A549 (cell line): ENCODE results near the gene IRS2. TPM values are rescaled to one million over a fixed set of nuclear protein-coding genes. Genes with fewer than 3 reads are reported as not detected.

Experiments used
- ATAC-seq, 2 experiments: fragments of 200-7000 bp in 1 of 2; fragments of >200 bp in 1 of 2; cut with Nextera tagmentation in 1 of 2; cut with Tn5 transposase in 1 of 2; 3 replicates each; pipeline versions ENCODE4 v1.8.0 to v1.9.1; 2018 to 2020; ENCODE audit warnings: mild to moderate bottlenecking in 1 of 2, moderate library complexity in 1 of 2
- CTCF ChIA-PET: fragments of 300-600 bp; sonication (Branson Sonifier 250); formaldehyde crosslinking; extraction: SDS; loops from one replicate; lab custom pipeline; 2021; ENCODE audit warnings: antibody characterized with exemption, inconsistent platforms; lab: Yijun Ruan, JAX
- POLR2A ChIA-PET: fragments of 350-600 bp; formaldehyde crosslinking; extraction: SDS; loops from one replicate; lab custom pipeline; 2021; ENCODE audit warnings: antibody characterized with exemption, inconsistent platforms; lab: Yijun Ruan, JAX
- DNase-seq, 2 experiments: peaks; one replicate each; pipeline versions ENCODE4 v3.0.0 to v3.0.0-alpha.2; 2011 to 2016; ENCODE audit warnings: low read depth in 1 of 2, low spot score in 1 of 2
- FAIRE-seq: peaks from 2 replicates; lab custom pipeline; 2011; peaks lifted over from hg19 to GRCh38; lab: Jason Lieb, UNC
- H3K27ac ChIP-seq, 2 experiments: fragments of >200 bp; sonication (Bioruptor Twin); formaldehyde crosslinking; 3 replicates each; pipeline ENCODE4 v1.5.1; 2016 to 2017
- H3K4me1 ChIP-seq: fragments of >200 bp; sonication (Bioruptor Twin); formaldehyde crosslinking; 3 replicates; pipeline ENCODE4 v1.6.1; 2016
- H3K4me2 ChIP-seq: fragments of >200 bp; sonication (Bioruptor Twin); formaldehyde crosslinking; 3 replicates; pipeline ENCODE4 v1.6.1; 2016
- H3K4me3 ChIP-seq: fragments of >200 bp; sonication (Bioruptor Twin); formaldehyde crosslinking; 3 replicates; pipeline ENCODE4 v1.5.1; 2016
- H3K9me3 ChIP-seq: fragments of >200 bp; sonication (Bioruptor Twin); formaldehyde crosslinking; 3 replicates; pipeline ENCODE4 v1.6.1; 2016
- ATOH8 ChIP-seq: fragments of 250-450 bp; sonication (Bioruptor Pico); IDR thresholded peaks from 2 replicates; pipeline ENCODE4 v1.5.0; 2020; ENCODE audit warnings: low read depth, mild to moderate bottlenecking, moderate library complexity
- CBX2 ChIP-seq: fragments of 200-600 bp; sonication (generic); IDR thresholded peaks from 2 replicates; pipeline ENCODE4 v1.6.1; 2016; ENCODE audit warnings: low read depth, mild to moderate bottlenecking, borderline replicate concordance
- E2F6 ChIP-seq: IDR thresholded peaks from 2 replicates; pipeline ENCODE4 v1.6.1; 2012; ENCODE audit warnings: low read depth, borderline replicate concordance
- FOSB ChIP-seq: fragments of 250-450 bp; sonication (Bioruptor Pico); IDR thresholded peaks from 2 replicates; pipeline ENCODE4 v1.5.0; 2020; ENCODE audit warnings: mild to moderate bottlenecking, moderate library complexity
- GATA3 ChIP-seq: IDR thresholded peaks from 2 replicates; pipeline ENCODE4 v1.6.1; 2012; ENCODE audit warnings: borderline replicate concordance
- HMGXB4 ChIP-seq: fragments of 250-450 bp; sonication (Bioruptor Pico); IDR thresholded peaks from 2 replicates; pipeline ENCODE4 v1.5.0; 2021; ENCODE audit warnings: mild to moderate bottlenecking, moderate library complexity, borderline replicate concordance
- HOXA7 ChIP-seq: fragments of 250-450 bp; sonication (Bioruptor Pico); IDR thresholded peaks from 2 replicates; pipeline ENCODE4 v1.5.0; 2020; ENCODE audit warnings: mild to moderate bottlenecking, moderate library complexity
- HOXB13 ChIP-seq: fragments of 250-450 bp; sonication (Bioruptor Pico); IDR thresholded peaks from 2 replicates; pipeline ENCODE4 v1.5.0; 2020; ENCODE audit warnings: low read depth, mild to moderate bottlenecking, moderate library complexity
- JUN ChIP-seq, 2 experiments: fragments of >200 bp; sonication (Bioruptor Twin); formaldehyde crosslinking; IDR thresholded peaks; 2 replicates in 1 of 2; 3 replicates in 1 of 2; pipeline ENCODE4 v1.6.1; 2016 to 2017
- JUNB ChIP-seq: fragments of >200 bp; sonication (Bioruptor Twin); formaldehyde crosslinking; IDR thresholded peaks from 2 replicates; pipeline ENCODE4 v1.6.1; 2016
- KDM1A ChIP-seq: fragments of 200-600 bp; sonication (generic); IDR thresholded peaks from 2 replicates; pipeline ENCODE4 v1.6.1; 2016; ENCODE audit warnings: low read depth, mild to moderate bottlenecking
- KDM5A ChIP-seq: fragments of 200-600 bp; sonication (generic); IDR thresholded peaks from 2 replicates; pipeline ENCODE4 v1.6.1; 2016; ENCODE audit warnings: antibody characterized with exemption, mild to moderate bottlenecking
- MAFK ChIP-seq: fragments of 450-650 bp; IDR thresholded peaks from 2 replicates; pipeline ENCODE4 v1.6.1; 2014; ENCODE audit not compliant: partially characterized antibody
- MYC ChIP-seq: IDR thresholded peaks from 2 replicates; pipeline ENCODE4 v1.6.1; 2012; ENCODE audit warnings: mild to moderate bottlenecking, inconsistent platforms, low read length, improper control_type of control experiment, borderline replicate concordance
- RCOR1 ChIP-seq: fragments of 150-350 bp; IDR thresholded peaks from 2 replicates; pipeline ENCODE4 v1.6.1; 2014; ENCODE audit warnings: antibody characterized with exemption, low read length, low read depth
- RNF2 ChIP-seq: fragments of 200-600 bp; sonication (generic); IDR thresholded peaks from 2 replicates; pipeline ENCODE4 v1.6.1; 2016; ENCODE audit warnings: low read depth, mild to moderate bottlenecking, antibody characterized with exemption, moderate library complexity, borderline replicate concordance
- SMC3 ChIP-seq: fragments of >200 bp; sonication (Bioruptor Twin); formaldehyde crosslinking; IDR thresholded peaks from 3 replicates; pipeline ENCODE4 v1.6.1; 2018; ENCODE audit warnings: inconsistent platforms
- SREBF2 ChIP-seq: fragments of 450-650 bp; IDR thresholded peaks from 2 replicates; pipeline ENCODE4 v1.6.1; 2014; ENCODE audit warnings: mild to moderate bottlenecking, moderate library complexity
- TFCP2L1 ChIP-seq: fragments of 250-450 bp; sonication (Bioruptor Pico); IDR thresholded peaks from 2 replicates; pipeline ENCODE4 v1.5.0; 2021; ENCODE audit warnings: mild to moderate bottlenecking
- TP53 ChIP-seq: fragments of 250-450 bp; sonication (Bioruptor Pico); IDR thresholded peaks from 2 replicates; pipeline ENCODE4 v1.5.0; 2021; ENCODE audit warnings: mild to moderate bottlenecking, moderate library complexity
- ZC3H11A ChIP-seq: fragments of 450-650 bp; IDR thresholded peaks from 2 replicates; pipeline ENCODE4 v1.6.1; 2014; ENCODE audit warnings: antibody characterized with exemption, mild to moderate bottlenecking
- ZNF302 ChIP-seq: fragments of 250-450 bp; sonication (Bioruptor Pico); IDR thresholded peaks from 2 replicates; pipeline ENCODE4 v1.9.0; 2021; ENCODE audit warnings: inconsistent platforms, mild to moderate bottlenecking, moderate library complexity
- ZSCAN20 ChIP-seq: fragments of 250-450 bp; sonication (Bioruptor Pico); IDR thresholded peaks from 2 replicates; pipeline ENCODE4 v1.8.0; 2022; ENCODE audit warnings: mild to moderate bottlenecking, moderate library complexity
- WGBS: methylation state at CpG from one replicate; pipeline ENCODE4 v1.1.6; 2017; ENCODE audit errors: missing lambda C conversion rate; 5-methylcytosine and 5-hydroxymethylcytosine counted together
- polyA plus RNA-seq, 4 experiments: library from polyadenylated mRNA; depleted of rRNA in 3 of 4; stranded (reverse); fragments of >200 nt; fragmentation: RNase III in 1 of 4; extraction: RNeasy Plus Mini Kit Qiagen cat#74134 plus additional on column Dnase treatment in 1 of 4; gene quantifications; 2 replicates in 3 of 4; 3 replicates in 1 of 4; pipeline ENCODE4 v1.2.3, GENCODE V29; 2011 to 2017
- TF ChIP-seq, protein P1 (sequence below): fragments of >200 bp; sonication (Bioruptor Twin); formaldehyde crosslinking; IDR thresholded peaks from 3 replicates; pipeline ENCODE4 v1.5.1; 2016

The IRS2 gene
- polyA plus RNA-seq, 2 of the 4 experiments (the other 2 are of a cell fraction): 4.8 to 12.3 TPM

GRCh38 chr13:109715902-109716301 is 70.5 kb downstream of the IRS2 start (continued):
- TF ChIP-seq HOXB13 (CRISPR knock-in tag) (no peak), MAFK (no peak), ZNF302 (CRISPR knock-in tag) (no peak), KDM1A (no peak), FOSB (CRISPR knock-in tag) (no peak), TP53 (CRISPR knock-in tag) (no peak)

DNA sequence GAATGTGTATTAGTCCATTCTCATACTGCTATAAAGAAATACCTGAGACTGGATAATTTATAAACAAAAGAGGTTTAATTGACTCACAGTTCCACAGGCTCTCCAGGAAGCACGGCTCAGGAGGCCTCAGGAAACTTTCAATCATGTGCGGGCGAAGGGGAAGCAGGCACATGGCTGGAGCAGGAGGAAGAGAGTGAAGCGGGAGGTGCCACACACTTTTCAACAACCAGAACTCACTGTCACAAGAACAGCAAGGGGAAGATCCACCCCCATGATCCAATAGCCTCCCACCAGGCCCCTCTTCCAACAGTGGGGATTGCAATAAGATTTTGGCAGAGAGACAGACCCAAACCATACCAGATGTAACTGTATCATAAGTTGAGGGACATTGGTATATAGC is 72.7 kb downstream of the IRS2 start:
- ATAC-seq: no peak
- peaks cover 9% of the 10 kb centered on the region; the same call in 2 of the 3 replicates for H3K4me1 ChIP-seq
- H3K4me3 ChIP-seq: no peak overlapping the region
- DNase-seq: no peak
- POLR2A ChIA-PET: no interaction called here
- no peak overlapping the region for H3K4me2 ChIP-seq
- FAIRE-seq: no peak
- no peaks in the 10 kb centered on the region for H3K9me3 ChIP-seq
- WGBS: 97% methylated on average over 4 of the region's 4 CpGs
- TF ChIP-seq E2F6 (no peak), SMC3 (no peak), ZC3H11A (no peak), HMGXB4 (no peak), CBX2 (no peak), ZSCAN20 (CRISPR knock-in tag) (no peak), RNF2 (no peak), RCOR1 (no peak), SREBF2 (no peak), KDM5A (no peak), MYC (no peak), ATOH8 (CRISPR knock-in tag) (no peak), JUN (IDR thresholded peaks at IDR 0.05) (no peak), TFCP2L1 (CRISPR knock-in tag) (no peak), GATA3 (no peak), JUNB (no peak), ZNF302 (CRISPR knock-in tag) (no peak), HOXA7 (no peak)
- TF ChIP-seq, protein P1, sequence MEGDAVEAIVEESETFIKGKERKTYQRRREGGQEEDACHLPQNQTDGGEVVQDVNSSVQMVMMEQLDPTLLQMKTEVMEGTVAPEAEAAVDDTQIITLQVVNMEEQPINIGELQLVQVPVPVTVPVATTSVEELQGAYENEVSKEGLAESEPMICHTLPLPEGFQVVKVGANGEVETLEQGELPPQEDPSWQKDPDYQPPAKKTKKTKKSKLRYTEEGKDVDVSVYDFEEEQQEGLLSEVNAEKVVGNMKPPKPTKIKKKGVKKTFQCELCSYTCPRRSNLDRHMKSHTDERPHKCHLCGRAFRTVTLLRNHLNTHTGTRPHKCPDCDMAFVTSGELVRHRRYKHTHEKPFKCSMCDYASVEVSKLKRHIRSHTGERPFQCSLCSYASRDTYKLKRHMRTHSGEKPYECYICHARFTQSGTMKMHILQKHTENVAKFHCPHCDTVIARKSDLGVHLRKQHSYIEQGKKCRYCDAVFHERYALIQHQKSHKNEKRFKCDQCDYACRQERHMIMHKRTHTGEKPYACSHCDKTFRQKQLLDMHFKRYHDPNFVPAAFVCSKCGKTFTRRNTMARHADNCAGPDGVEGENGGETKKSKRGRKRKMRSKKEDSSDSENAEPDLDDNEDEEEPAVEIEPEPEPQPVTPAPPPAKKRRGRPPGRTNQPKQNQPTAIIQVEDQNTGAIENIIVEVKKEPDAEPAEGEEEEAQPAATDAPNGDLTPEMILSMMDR: no peak
- CTCF ChIA-PET: interaction anchor here (0.8 kb wide), 1 partner anchor 27 kb away, joined by 3 read pairs; no protein-coding TSS in a partner anchor
- no peak overlapping the region for H3K27ac ChIP-seq
